NCI-H1417 (cell line): ENCODE measurements around the gene PPP1R16B.
"Not testable (repeated sequence)": the region's sequence is repeated elsewhere in the genome, so short reads cannot be mapped to it uniquely, and the experiment has no call there.

Source experiments
- DNase-seq, 3 experiments: peaks; one replicate each; lab custom pipeline; 2025; lab: John Stamatoyannopoulos, UW

The PPP1R16B gene

GRCh38 chr20:38853759-38854158 lies 48.3 kb downstream of the PPP1R16B start:
- no peak for DNase-seq

- DNase-seq = no peak
Observed at GRCh38 chr20:38854654-38855066, 49.2 kb downstream of the PPP1R16B start.

GRCh38 chr20:38855356-38855755 lies 49.9 kb downstream of the PPP1R16B start:
- peak in 1 of 3 experiments; percentile 46 for DNase-seq

GRCh38 chr20:38856570-38856969 lies 51.1 kb downstream of the PPP1R16B start:
- DNase-seq = no peak

- no peak for DNase-seq
Observed at GRCh38 chr20:38857703-38858102, 52.2 kb downstream of the PPP1R16B start.

GRCh38 chr20:38859070-38859690 lies 53.7 kb downstream of the PPP1R16B start:
- DNase-seq = no peak

- DNase-seq = not testable (repeated sequence)
Observed at GRCh38 chr20:38859857-38860256, 54.4 kb downstream of the PPP1R16B start.

- DNase-seq = no peak
Observed at GRCh38 chr20:38861071-38861401, 55.5 kb downstream of the PPP1R16B start.

GRCh38 chr20:38862226-38862625 lies 56.7 kb downstream of the PPP1R16B start:
- no peak for DNase-seq

GRCh38 chr20:38863024-38863851 lies 57.7 kb downstream of the PPP1R16B start:
- DNase-seq = no peak

GRCh38 chr20:38864662-38865061 lies 59.2 kb downstream of the PPP1R16B start:
- no peak for DNase-seq

GRCh38 chr20:38866265-38867061 lies 61.0 kb downstream of the PPP1R16B start:
- no peak for DNase-seq

GRCh38 chr20:38867062-38867359 lies 61.5 kb downstream of the PPP1R16B start:
- no peak for DNase-seq

- peak in 1 of 3 experiments; percentile 7 for DNase-seq
Observed at GRCh38 chr20:38870733-38871559, 65.4 kb downstream of the PPP1R16B start.

- no peak for DNase-seq
Observed at GRCh38 chr20:38871560-38871953, 66.1 kb downstream of the PPP1R16B start.

GRCh38 chr20:38872036-38872435 lies 66.5 kb downstream of the PPP1R16B start:
- no peak for DNase-seq

- DNase-seq = no peak
Observed at GRCh38 chr20:38872491-38873049, 67.1 kb downstream of the PPP1R16B start.

GRCh38 chr20:38873050-38873581 lies 67.6 kb downstream of the PPP1R16B start:
- DNase-seq = no peak

GRCh38 chr20:38874460-38875174 lies 69.1 kb downstream of the PPP1R16B start:
- no peak for DNase-seq

- DNase-seq = no peak
Observed at GRCh38 chr20:38875175-38875993, 69.9 kb downstream of the PPP1R16B start.
